Stimulated activated CD8-positive, alpha-beta memory T cell treated with anti-CD3 and anti-CD28 coated beads, Interleukin-7, amount 100 ng/mL, for 1 hour (primary cell): Measurements from ENCODE around the gene POLR2F.
"Not testable (repeated sequence)": the region's sequence is repeated elsewhere in the genome, so short reads cannot be mapped to it uniquely, and the experiment has no call there.

Experiments used
- DNase-seq, 2 donors: peaks; one replicate each; pipeline ENCODE4 v3.0.0-alpha.2; 2020; ENCODE audit warnings: low read depth in 2 of 2

Gene POLR2F

DNA sequence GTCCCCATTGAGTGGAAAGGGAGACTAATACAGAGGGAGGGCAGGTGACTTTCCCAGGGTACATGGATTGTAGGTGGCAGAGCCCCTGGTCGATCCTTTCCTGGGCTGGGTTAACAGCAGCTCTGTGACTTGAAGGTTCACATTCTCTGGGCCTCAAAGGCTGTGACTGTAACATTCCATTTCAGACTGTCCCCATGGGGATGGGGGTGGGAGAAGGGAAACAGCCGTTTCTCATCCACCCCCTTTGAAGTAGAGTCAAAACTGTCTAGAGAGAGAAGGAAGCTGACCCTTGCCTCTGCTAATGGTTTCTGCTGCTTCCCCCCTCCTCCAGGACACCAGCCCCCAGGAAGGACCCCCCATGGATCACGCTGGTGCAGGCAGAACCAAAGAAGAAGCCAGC is 28.2 kb upstream of the POLR2F start:
- no peak for DNase-seq

DNA sequence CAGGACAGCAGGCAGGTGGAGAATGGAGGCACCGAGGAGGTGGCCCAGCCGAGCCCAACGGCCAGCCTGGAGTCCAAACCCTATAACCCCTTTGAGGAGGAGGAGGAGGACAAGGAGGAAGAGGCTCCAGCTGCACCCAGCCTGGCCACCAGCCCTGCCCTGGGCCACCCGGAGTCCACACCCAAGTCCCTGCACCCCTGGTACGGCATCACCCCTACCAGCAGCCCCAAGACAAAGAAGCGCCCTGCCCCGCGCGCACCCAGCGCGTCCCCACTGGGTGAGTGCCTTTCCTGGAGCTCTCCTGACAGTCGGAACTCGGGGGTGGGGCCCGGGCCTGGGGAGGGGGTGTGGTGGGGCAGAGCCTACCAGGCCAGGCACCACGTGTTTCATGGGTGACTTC is 27.7 kb upstream of the POLR2F start:
- DNase-seq = no peak

DNA sequence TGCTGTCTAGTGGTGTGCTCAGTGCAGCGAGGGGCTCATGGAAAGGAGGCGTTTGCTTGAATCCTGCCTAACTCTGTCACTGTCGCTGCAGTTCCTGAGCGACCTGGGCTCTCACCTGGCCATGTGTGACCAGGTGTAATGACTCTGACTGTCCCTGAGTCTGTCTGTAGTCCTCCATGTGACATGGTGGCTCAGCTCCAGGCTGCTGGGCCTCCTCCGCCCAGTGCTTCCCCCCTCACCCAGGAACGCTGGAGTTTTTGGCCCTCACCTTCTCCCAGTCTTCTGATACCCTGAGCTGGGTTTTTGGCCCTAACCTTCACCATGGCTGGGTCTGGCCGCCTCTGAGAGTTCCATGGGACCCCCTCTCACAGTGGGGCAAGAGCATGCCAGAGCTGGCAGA is 27.1 kb upstream of the POLR2F start:
- no peak for DNase-seq

DNA sequence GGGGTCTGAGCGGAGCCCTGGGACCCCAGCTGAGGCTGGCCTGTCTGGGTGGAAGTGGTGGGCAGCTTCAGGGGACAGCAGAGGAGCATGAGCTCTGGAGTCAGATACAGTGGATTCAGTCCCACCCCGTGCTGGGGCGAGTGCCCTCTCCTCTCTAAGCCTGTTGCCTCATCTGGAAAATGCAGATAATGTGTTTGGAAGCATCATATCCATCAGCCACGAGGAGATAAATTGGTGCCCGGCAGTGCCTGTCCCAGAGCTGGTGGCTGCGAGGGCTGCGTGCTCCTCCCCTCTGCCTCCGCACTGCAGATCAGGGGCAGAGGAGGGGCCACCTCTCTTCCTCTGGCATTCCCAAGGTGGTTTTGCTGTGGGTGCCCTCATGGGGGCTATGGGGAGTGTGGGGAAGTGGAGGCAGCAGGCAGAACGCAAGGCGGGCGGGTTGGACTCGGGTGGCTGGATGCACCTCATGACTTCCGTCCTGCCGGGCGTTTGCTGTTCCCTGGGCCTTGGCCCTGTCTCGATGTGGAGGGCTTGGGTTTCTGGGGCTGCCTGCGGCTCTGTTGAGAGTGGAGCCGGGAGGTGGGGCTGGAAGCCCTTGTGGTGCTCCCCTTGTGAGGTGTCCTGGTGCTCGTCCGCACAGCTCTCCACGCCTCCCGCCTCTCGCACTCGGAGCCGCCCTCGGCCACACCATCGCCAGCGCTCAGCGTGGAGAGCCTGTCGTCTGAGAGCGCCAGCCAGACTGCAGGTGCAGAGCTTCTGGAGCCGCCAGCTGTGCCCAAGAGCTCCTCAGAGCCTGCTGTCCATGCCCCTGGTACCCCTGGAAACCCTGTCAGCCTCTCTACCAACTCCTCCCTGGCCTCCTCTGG is 26.5 kb upstream of the POLR2F start:
- DNase-seq = no peak

DNA sequence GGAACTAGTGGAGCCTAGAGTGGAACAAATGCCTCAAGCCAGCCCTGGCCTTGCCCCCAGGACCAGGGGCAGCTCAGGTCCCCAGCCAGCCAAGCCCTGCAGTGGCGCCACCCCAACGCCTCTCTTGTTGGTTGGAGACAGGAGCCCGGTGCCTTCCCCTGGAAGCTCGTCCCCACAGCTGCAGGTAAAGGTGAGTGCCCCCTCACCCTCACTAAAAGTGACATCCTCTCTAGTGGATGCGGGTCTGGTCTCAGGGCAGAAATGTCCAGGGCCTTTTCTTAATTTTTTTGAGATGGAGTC is 25.9 kb upstream of the POLR2F start:
- DNase-seq = no peak

DNA sequence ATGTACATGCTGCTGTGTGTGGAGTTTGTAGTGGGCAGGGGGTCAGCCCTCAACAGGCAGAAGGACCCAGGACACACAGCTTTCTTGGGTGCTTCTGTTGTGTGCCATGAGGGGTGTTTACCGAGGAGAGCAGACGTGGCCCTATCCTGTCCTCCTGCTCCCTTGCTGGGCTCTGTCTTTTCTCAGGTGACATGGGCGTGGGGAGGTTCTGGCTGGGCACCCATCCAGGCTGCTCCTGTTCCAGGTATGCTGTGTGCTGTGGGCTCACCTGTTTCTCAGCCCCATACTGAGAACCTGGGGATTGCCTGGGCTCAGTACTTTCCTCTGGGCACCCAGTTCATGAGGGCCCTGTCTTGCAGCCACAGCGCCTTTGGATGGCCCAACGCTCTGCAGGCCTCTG is 24.1 kb upstream of the POLR2F start:
- no peak for DNase-seq

DNA sequence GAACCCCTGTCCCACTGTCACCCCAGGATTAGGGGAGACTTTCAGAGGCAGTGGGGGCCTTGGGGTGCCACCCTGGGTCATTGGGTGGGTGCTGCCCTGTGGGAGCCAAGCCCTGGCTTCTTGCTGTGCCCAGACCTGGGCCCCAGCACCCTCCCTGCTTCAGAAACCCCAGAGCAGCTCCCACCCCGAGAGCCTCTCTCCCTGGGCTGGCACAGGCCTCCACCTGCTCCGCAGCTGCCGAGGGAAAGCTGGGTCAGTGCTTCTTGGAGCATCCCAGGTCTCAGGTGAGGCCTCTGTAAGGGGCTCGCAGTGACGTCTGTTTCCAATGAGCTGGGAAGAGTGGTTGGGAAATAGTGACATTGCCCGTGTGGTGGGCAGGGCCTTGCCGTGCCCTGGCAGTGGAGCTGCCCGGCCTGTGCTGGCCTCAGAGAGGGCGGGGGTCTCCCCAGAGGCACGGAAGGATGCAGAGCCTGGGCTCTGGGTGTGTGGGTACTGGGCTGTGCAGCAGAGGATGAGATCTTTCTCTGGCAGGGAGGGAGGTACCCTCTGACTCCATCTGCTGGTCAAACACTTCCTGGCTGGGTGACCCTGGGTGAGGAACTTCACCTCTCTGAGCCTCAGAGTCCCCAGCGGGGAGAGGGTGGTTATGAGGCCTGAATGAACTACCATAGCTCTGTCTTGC is 23.1 kb upstream of the POLR2F start:
- no peak for DNase-seq

DNA sequence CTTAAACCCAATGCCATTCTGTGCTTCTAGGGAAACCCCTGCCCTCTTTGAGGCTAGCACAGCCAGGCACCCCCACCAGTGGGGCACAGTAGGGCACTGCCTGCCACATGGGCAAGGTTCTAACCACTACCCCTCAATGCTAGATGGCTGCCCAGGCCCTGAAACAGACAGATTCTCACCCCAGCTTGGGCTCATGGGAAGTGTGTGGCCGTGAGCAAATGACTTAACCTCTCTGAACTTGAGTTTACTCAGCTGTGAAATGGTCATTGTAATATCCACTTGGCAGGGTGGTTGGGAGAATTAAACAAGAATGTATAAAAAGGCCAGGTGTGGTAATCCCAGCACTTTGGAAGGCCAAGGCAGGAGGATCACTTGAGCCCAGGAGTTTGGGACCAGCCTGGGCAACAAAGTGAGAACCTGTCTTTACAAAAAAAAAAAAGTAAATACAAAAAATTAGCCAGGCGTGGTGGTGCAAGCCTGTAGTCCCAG is 22.5 kb upstream of the POLR2F start:
- no peak for DNase-seq

DNA sequence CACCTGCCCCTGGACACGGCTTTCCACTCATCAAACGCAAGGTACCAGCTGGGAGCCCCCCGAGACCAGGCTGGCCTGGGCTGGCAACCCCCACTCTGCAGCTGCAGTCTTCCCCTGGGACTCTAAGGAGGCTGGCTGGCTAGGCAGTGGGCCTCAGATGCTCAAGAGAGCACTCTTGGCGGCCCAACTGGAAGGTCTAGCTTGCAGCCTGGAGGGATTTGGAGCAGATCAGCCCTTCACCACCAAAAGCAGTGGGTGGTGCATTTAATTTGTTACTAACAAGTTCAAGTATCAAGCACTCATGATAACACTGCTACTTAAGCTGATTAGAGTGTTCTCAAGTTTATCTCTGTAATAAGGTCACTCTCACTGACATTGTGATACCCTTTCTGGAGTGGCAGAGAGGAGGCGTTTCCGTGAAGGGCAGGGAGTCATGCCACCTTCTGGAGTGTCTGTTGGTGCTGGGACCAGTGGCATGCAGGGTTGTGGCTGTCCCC is 21.6 kb upstream of the POLR2F start:
- DNase-seq = no peak

DNA sequence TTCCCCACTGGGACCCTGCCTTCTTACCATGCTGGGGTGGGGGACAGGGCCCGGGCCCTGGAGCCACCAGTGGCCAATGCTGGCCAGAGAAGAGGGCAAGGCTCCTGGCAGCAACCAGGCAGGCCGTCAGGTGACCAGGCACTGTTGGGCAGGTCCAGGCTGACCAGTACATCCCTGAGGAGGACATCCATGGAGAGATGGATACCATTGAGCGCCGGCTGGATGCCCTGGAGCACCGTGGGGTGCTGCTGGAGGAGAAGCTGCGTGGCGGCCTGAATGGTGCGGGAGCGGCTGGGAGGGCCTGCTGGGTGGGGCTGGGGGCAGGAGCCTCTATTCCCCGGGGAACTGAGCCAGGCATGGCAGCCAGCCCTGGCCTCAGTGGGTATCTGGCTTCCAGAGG is 21.1 kb upstream of the POLR2F start:
- DNase-seq = no peak

DNA sequence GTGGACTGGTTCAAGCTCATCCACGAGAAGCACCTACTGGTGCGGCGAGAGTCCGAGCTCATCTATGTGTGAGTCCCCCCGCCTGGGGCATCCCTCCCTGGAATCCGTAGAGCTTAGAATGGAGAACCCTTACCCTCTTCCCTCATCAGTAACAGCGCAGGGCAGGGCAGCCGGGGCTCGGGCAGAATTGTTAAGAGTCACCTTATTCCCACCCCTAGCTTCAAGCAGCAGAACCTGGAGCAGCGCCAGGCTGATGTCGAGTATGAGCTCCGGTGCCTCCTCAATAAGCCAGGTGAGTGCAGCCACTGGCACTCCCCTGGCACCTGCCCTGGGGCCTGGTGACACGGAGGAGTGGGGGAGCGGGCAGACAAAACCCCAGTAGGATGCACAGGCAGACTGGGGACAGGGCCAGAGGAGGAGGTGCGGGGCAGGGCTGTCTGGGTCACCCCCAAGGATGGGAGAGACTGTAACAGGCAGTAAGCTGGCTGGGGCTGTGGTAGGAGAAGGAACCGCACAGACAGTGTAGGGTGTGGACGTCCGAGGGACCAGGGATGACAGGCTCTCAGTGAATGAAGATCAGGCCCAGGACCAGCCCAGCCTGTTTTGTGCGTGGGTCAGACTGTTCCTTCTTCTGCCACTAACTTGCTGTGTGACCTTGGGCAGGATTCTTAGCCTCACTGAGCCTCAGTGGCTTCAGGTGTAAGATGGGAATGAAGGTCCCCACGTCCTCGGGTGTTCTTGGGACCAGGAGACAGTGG is 20.5 kb upstream of the POLR2F start:
- DNase-seq = no peak

DNA sequence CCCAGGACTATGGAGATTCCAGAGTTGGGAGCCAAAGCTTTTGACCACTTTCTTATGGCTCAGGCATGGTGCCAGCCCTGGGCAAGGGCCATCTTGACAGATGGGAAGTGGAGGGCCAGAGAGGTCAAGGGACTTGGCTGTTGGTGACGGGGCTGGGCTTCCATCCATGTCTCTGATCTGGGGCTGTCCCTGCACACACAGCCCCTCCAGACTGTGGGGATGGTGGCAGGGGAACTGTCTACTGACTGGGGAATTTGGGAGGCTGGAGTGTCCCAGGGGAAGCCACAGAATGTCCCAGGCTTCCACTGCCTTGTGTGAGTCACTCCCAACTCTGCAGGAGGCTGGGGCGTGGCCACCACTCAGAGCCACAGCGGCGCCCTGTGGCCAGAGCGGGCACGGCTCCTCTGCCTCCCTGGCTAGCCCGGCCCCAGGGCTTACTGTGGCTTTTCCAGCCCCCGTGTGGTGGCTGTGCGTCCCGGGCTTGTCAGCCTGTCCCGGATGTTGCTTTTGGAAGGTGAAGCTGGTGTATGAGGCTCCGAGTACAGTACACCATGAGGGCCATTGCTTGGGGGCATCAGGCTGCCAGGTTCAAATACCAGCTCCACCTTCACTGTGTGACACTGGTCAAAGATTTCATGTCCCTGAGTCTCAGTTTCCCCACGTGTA is 19.7 kb upstream of the POLR2F start:
- peak; percentile 59 to 68 for DNase-seq

DNA sequence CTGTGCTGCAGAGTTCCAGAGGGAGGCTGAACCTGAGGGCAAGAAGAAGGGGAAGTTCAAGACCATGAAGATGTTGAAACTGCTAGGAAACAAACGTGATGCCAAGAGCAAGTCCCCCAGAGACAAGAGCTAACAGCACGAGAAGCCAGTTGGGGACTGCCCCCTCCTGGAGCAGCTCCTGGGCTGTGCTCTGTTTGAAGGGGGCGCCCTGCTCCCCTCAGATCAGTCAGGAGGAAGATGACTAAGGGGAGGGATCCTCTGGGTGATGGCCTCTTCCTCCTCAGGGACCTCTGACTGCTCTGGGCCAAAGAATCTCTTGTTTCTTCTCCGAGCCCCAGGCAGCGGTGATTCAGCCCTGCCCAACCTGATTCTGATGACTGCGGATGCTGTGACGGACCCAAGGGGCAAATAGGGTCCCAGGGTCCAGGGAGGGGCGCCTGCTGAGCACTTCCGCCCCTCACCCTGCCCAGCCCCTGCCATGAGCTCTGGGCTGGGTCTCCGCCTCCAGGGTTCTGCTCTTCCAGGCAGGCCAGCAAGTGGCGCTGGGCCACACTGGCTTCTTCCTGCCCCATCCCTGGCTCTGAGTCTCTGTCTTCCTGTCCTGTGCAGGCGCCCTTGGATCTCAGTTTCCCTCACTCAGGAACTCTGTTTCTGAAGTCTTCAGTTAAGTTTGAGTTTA is 12.7 kb upstream of the POLR2F start:
- DNase-seq = no peak

DNA sequence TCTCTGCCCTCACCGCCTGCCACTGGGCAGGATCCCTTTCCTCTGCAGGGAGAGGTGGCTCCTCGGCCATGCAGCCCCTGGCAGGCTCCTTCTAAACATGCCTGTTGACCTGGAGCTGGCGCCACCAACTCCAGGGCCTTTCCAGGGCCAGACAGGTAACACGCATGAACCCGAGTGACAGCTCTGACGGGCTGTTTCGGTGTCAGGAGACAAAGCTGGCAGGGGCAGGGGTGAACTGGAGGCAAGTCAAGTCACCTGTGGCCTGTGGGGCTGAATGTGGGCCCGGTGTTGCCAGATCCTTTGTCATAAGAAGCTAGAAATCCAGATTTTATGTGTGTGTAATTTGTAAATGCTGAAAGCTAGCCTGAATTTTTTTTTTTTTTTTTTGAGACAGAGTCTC is 11.4 kb upstream of the POLR2F start:
- no peak for DNase-seq

DNA sequence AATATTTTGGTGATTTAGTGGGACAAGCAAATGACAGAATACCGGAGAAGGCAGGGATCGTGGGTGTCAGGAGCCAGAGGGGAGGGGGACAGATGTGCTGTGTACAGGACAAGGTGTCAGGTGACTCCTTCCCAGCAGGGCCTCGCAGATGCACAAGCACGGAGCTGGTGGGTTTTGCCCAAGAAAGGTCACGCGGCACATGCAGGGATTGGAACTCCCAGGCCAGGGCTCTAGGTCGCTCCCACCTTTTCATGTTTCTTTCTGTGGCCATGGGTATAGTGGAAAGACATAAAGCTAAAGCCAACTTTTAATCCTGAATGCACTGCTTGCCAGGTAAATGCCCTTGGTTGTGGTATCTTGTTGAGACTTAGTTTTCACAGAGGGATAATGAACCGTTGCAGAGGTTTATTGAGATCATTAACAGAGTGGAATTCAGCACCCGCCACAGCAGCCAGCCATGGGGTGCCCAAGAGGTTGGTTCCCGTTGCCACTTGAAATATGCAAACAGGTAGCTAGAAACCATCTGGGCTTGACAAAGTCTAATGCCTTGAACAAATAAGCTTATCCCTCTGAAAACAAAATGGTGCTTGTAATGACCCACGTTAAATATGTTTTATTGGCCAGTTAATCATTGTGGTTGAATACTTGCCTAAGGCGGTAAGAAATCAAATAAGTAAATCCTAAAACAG is 10.2 kb upstream of the POLR2F start:
- DNase-seq = no peak

DNA sequence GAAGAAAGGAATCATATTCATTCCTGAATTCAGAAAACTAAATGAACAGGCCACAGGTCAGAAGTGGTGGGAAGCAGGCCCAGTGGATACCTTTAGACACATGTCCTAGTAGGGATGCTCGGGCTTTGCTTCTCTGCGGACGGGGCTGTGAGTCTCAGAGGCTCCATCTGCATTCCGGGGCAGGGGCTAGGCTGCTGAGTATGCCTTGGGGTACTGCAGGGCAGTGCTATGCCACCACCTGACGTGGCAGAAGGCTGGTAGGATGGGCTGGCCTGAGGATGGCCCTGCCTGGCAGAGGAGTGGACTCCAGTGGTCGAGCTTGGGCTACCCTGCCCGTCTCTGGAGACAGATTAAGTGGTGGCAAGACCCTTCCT is 9.7 kb upstream of the POLR2F start:
- DNase-seq = no peak

DNA sequence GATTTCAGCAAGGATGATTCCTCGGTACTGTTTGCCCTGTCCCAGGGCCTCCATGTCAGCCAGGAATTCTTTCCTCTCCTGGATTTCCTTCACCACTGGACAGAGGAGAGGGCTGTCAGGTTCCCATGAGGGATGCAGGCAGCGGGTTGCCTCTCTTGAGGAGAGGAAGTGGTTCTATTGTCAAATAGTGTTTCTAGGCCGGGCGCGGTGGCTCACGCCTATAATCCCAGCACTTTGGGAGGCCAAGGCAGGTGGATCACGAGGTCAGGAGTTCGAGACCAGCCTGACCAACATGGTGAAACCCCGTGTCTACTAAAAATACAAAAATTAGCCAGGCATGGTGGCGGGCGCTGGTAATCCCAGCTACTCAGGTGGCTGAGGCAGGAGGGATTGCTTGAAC is 9.1 kb upstream of the POLR2F start:
- not testable (repeated sequence) for DNase-seq

DNA sequence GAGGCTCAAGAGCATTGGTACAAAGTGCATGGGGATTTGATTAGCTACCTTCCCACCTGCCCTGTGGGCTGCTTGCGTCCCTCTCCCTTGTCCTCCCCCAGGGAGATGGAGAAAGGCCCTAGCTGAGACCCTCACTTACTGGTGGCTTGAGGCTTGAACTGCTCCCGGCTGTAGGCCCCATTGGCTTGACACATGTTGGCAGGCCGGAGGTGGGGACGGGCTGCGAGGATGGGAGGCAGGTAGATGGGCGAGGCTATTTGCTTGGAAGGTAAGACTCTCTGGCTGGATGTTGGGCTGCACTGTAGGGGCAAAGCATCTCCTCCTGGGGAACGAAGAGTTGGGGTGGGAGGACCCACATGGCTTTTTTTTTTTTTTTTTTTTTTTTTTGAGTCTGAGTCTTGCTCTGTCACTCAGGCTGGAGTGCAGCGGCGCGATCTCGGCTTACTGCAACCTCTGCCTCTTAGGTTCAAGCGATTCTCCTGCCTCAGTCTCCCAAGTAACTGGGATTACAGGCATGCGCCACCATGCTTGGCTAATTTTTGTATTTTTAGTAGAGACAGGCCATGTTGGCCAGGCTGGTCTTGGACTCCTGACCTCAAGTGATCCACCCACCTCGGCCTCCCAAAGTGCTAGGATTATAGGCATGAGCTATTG is 6.2 kb upstream of the POLR2F start:
- DNase-seq = not testable (repeated sequence)

DNA sequence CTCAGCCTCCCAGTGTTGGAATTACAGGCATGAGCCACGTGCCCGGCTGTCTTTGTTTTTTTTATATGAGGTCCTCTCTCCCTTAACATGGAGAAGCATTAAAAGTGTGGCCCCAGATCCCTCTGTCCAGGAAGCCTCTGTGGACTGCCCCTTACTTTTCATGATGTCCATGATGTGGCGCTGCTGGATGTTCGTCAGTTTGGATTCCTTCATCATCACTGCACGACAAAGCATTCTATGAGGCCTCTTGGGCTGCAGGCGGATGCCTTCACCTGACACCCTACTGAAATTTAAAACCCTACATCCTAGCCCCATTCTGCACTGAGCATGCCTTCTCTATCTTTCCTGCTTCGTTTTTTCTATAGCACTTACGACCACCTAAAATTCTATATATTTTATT is 2.2 kb upstream of the POLR2F start:
- no peak for DNase-seq

DNA sequence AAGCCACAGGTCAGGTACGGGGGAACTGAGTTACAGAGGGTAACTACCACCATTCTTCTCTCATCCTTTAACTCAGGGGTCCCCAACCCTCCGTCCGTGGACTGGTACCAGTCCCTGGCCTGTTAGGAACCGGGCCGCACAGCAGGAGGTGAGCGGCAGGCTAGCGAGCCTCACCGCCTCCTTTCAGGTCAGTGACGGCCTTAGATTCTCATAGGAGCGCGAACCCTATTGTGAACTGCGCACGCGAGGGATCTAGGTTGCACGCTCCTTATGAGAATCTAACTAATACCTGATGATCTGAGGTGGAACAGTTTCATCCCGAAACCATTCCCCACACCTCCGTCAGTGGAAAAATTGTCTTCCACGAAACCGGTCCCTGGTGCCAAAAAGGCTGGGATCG is 870 bp upstream of the POLR2F start:
- DNase-seq = not testable (repeated sequence)
